IPS-20b (cell line): ENCODE results near the gene TBXA2R.

Source experiments
- H3K27ac ChIP-seq: one replicate; pipeline ENCODE4 v1.5.1; 2013; ENCODE audit warnings: low read length
- H3K27me3 ChIP-seq: 2 replicates; pipeline ENCODE4 v1.6.1; 2013; ENCODE audit warnings: mild to moderate bottlenecking, low read length, inconsistent platforms; ENCODE audit not compliant: insufficient read depth
- H3K36me3 ChIP-seq: 2 replicates; pipeline ENCODE4 v1.6.1; 2013; ENCODE audit warnings: low read depth, mild to moderate bottlenecking, inconsistent platforms, low read length, moderate library complexity; ENCODE audit not compliant: insufficient read depth
- H3K4me1 ChIP-seq: 2 replicates; pipeline ENCODE4 v1.6.1; 2013; ENCODE audit warnings: mild to moderate bottlenecking, control low read depth, inconsistent platforms, low read length, moderate library complexity; ENCODE audit not compliant: insufficient read depth
- H3K4me3 ChIP-seq: 2 replicates; pipeline ENCODE4 v1.5.1; 2013; ENCODE audit warnings: mild to moderate bottlenecking, low read length, inconsistent platforms
- H3K9ac ChIP-seq: 2 replicates; pipeline ENCODE4 v1.6.1; 2013; ENCODE audit warnings: low read depth, mild to moderate bottlenecking, inconsistent platforms, low read length, moderate library complexity
- H3K9me3 ChIP-seq: 2 replicates; pipeline ENCODE4 v1.6.1; 2013; ENCODE audit warnings: mild to moderate bottlenecking, low read depth, low read length, inconsistent platforms; ENCODE audit not compliant: insufficient read depth

TBXA2R gene

GRCh38 chr19:3625996-3626472 is 19.4 kb upstream of the TBXA2R start:
- Histone ChIP-seq H3K9ac (peak overlapping the region; percentile 95), H3K4me3 (peak overlapping the region; percentile 99), H3K27me3 (no peaks in the 10 kb centered on the region), H3K36me3 (peaks cover 7% of the 10 kb centered on the region), H3K27ac (peak overlapping the region; percentile 98), H3K9me3 (no peaks in the 10 kb centered on the region), H3K4me1 (no peaks in the 10 kb centered on the region)

DNA sequence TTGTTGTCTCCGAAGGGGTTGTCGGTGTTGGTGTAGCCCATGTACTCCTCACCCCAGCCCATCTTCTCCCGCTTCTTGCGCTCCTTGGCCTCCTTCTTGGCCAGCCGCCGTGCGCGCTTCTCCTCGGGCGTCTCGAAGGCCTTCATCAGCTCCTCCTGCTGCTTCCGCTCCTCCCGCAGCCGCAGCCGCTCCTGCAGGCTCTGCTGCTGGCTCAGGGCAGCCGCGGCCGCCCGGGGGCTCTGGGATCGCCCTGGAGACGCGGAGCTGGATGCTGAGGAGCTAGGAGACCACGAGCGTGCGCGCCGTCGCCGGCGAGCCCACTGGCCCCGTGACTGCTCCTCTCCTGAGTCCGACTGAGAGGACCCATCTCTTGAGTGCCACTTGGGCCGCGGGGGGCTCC is 17.0 kb upstream of the TBXA2R start:
- peaks cover 7% of the 10 kb centered on the region for H3K36me3 ChIP-seq
- no peaks in the 10 kb centered on the region for H3K27me3 ChIP-seq
- no peak overlapping the region for H3K4me3 ChIP-seq
- H3K9me3 ChIP-seq = no peaks in the 10 kb centered on the region
- no peak overlapping the region for H3K27ac ChIP-seq
- H3K9ac ChIP-seq = no peak overlapping the region
- no peaks in the 10 kb centered on the region for H3K4me1 ChIP-seq

GRCh38 chr19:3622224-3622623 is 15.5 kb upstream of the TBXA2R start:
- no peak overlapping the region for H3K27ac ChIP-seq
- no peak overlapping the region for H3K4me3 ChIP-seq
- H3K27me3 ChIP-seq = no peaks in the 10 kb centered on the region
- H3K36me3 ChIP-seq = peaks cover 7% of the 10 kb centered on the region
- no peaks in the 10 kb centered on the region for H3K9me3 ChIP-seq
- no peaks in the 10 kb centered on the region for H3K4me1 ChIP-seq
- H3K9ac ChIP-seq = no peak overlapping the region

GRCh38 chr19:3621689-3622088 is 15.0 kb upstream of the TBXA2R start:
- Histone ChIP-seq H3K4me3 (no peak overlapping the region), H3K9me3 (no peaks in the 10 kb centered on the region), H3K36me3 (peaks cover 7% of the 10 kb centered on the region), H3K9ac (no peak overlapping the region), H3K27ac (no peak overlapping the region), H3K4me1 (no peaks in the 10 kb centered on the region), H3K27me3 (no peaks in the 10 kb centered on the region)

DNA sequence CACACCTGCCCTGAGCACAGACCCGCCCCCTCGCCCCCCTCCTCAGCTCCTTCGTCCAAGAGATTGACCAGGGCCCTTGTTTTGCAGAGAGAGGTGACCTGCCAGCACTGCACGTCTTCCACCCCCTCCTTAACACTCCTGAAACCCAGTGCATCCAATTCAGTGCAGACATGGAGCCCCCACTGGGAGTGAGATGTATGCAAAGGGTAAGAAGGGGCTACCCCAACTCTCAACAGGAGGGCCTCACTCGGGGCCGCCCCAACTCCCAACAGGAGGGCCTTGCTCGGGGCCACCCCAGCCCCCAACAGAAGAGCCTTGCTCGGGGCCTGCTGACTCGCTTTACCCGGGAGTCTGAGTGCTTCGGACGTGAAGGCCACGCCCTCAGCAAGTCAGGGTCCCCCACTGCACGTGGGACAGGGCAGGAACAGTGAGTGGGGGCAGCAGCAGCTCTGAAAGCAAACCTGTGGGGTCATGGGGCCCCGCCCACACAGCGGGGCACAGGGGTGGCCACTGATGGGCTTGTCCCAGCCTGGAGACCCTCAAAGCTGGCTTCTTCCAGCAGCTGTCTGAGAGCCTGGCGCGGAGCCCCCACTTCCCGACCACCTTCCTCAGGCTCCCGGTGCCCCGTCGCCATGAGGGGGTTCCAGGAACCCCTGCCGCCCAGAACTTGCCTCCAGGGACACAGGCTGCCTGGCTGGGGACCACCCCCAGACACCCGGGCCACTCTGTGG is 14.3 kb upstream of the TBXA2R start:
- H3K4me1 ChIP-seq = no peaks in the 10 kb centered on the region
- no peaks in the 10 kb centered on the region for H3K27me3 ChIP-seq
- H3K9me3 ChIP-seq = no peaks in the 10 kb centered on the region
- no peak overlapping the region for H3K4me3 ChIP-seq
- H3K36me3 ChIP-seq = peaks cover 7% of the 10 kb centered on the region
- H3K27ac ChIP-seq = no peak overlapping the region
- no peak overlapping the region for H3K9ac ChIP-seq

GRCh38 chr19:3620145-3620816 is 13.6 kb upstream of the TBXA2R start:
- Histone ChIP-seq H3K27me3 (no peaks in the 10 kb centered on the region), H3K9ac (no peak overlapping the region), H3K4me3 (no peak overlapping the region), H3K27ac (no peak overlapping the region), H3K36me3 (peaks cover 7% of the 10 kb centered on the region), H3K9me3 (no peaks in the 10 kb centered on the region), H3K4me1 (no peaks in the 10 kb centered on the region)

DNA sequence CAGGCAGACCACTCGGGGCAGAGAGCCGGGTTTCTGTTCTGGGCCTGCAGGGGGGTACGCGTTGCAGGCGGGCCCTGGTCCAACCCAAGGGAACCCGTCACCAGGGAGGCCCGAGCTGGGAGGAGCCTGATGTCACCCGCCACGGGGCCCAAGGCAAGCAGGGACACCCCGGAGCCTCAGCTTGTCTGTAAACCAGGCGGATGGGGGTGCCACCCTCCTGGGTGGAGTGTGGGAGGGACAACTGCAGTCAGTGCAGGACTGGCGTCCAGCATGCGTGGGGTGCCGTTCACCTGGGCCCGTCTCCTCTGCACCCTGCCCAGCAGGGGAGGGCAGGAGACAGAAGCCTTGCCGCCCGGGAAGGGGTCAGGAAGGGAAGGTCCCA is 12.9 kb upstream of the TBXA2R start:
- Histone ChIP-seq H3K9me3 (no peaks in the 10 kb centered on the region), H3K27me3 (no peaks in the 10 kb centered on the region), H3K4me3 (no peak overlapping the region), H3K27ac (no peak overlapping the region), H3K9ac (no peak overlapping the region), H3K4me1 (no peaks in the 10 kb centered on the region), H3K36me3 (peaks cover 7% of the 10 kb centered on the region)

- Histone ChIP-seq H3K27me3 (no peaks in the 10 kb centered on the region), H3K4me3 (no peak overlapping the region), H3K36me3 (peaks cover 7% of the 10 kb centered on the region), H3K27ac (no peak overlapping the region), H3K9me3 (no peaks in the 10 kb centered on the region), H3K4me1 (no peaks in the 10 kb centered on the region), H3K9ac (no peak overlapping the region)
Measured at GRCh38 chr19:3618811-3619630, 12.3 kb upstream of the TBXA2R start.

GRCh38 chr19:3618144-3618810 is 11.6 kb upstream of the TBXA2R start:
- H3K4me1 ChIP-seq = no peaks in the 10 kb centered on the region
- H3K27me3 ChIP-seq = no peaks in the 10 kb centered on the region
- no peak overlapping the region for H3K4me3 ChIP-seq
- no peaks in the 10 kb centered on the region for H3K9me3 ChIP-seq
- no peak overlapping the region for H3K9ac ChIP-seq
- H3K27ac ChIP-seq = no peak overlapping the region
- H3K36me3 ChIP-seq = peaks cover 7% of the 10 kb centered on the region

- Histone ChIP-seq H3K4me3 (no peak overlapping the region), H3K36me3 (peaks cover 3% of the 10 kb centered on the region), H3K9ac (no peak overlapping the region), H3K27ac (no peak overlapping the region), H3K27me3 (no peaks in the 10 kb centered on the region), H3K4me1 (no peaks in the 10 kb centered on the region), H3K9me3 (no peaks in the 10 kb centered on the region)
Measured at GRCh38 chr19:3617463-3617862, 10.8 kb upstream of the TBXA2R start.

DNA sequence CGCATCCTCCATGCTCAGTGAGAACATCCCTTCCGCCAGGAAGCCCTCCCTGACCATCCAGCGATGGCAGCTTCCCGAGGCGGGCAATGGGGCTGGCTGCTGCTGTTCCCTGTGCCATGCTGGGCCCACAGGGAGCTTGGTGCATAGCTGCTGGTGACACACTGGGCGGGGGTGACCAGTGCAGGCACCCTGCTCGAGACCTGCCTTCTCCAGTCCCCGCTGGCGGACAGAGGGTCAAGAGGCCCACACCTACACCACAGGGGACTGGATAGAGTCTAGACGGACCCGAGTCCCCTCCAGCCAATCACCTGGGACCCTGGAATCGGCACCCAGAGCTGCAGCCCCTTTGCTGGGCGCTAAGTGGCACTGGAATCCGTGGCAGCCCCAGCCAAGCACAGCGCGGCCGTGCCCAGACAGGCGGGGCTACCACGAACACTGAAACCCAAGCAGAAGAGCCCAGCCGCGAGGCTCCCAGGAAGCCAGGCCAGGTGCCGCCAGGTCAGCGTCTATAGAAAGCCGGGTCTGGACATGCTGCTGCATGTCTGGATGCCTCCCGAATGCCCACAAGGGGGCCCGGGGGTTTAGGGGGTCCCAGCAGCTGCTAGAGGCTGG is 9.0 kb upstream of the TBXA2R start:
- Histone ChIP-seq H3K9ac (no peak overlapping the region), H3K9me3 (no peaks in the 10 kb centered on the region), H3K27me3 (no peaks in the 10 kb centered on the region), H3K36me3 (peaks cover 9% of the 10 kb centered on the region), H3K4me1 (no peaks in the 10 kb centered on the region), H3K27ac (no peak overlapping the region), H3K4me3 (no peak overlapping the region)
